GM19397 (cell line): ENCODE results near the gene BRICD5.

ENCODE experiments used
- ATAC-seq: cut with Tn5 transposase; IDR thresholded peaks from one replicate; pipeline ENCODE4 v1.9.1; 2021; ENCODE audit warnings: mild to moderate bottlenecking, moderate library complexity; ENCODE audit not compliant: unreplicated experiment

The BRICD5 gene

DNA sequence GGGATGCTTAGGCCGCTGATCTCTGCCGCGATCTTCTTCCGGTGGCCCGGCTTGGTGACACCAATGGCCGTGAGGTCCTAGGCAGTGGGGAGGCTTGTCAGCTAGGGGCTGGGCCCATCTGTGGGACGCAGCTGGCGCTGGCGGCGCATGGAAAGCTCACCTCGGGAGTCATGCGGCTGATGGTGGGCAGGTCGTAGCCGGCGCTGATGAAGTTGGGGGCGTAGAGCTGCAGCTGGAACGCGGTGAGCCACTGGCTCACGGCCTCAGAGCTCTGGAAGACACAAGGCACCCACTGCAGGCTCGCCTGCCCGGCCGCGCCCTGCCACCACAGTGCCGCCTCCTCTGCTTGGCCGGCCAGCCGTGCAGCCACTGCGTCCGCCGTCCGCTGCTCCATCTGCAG lies 27.0 kb downstream of the BRICD5 start:
- ATAC-seq, result no peak

- no peak for ATAC-seq
These were observed 28.7 kb downstream of the BRICD5 start for GRCh38 chr16:2181952-2182351.

GRCh38 chr16:2180962-2181923 lies 29.4 kb downstream of the BRICD5 start:
- ATAC-seq, result no peak

- no peak for ATAC-seq
These were observed 30.2 kb downstream of the BRICD5 start for GRCh38 chr16:2180461-2180860.

DNA sequence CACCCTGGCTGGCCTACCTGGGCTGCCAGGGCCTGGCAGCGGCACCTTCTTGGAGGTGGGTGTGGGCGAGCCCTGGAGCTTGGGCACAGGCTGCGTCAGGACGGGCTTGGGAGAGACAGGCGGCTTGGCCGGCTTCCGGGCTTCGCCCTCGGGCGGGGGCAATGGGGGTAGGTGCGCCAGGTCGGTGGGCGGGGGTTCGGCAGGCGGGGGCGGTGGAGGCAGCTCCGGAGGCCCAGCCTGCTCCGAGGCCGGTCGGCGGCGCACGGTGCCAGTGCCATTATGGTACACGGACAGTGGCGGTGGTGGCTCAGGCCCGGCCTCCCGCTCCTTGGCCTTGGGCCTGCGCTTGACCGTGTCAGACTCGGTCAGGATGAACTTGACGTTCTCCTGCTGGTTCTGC lies 31.1 kb downstream of the BRICD5 start:
- ATAC-seq, result no peak

GRCh38 chr16:2179107-2179501 lies 31.6 kb downstream of the BRICD5 start:
- ATAC-seq, result no peak

- no peak for ATAC-seq
These were observed 32.1 kb downstream of the BRICD5 start for GRCh38 chr16:2178321-2179106.

GRCh38 chr16:2177561-2177960 lies 33.1 kb downstream of the BRICD5 start:
- ATAC-seq, result no peak

GRCh38 chr16:2177101-2177500 lies 33.6 kb downstream of the BRICD5 start:
- ATAC-seq, result no peak

DNA sequence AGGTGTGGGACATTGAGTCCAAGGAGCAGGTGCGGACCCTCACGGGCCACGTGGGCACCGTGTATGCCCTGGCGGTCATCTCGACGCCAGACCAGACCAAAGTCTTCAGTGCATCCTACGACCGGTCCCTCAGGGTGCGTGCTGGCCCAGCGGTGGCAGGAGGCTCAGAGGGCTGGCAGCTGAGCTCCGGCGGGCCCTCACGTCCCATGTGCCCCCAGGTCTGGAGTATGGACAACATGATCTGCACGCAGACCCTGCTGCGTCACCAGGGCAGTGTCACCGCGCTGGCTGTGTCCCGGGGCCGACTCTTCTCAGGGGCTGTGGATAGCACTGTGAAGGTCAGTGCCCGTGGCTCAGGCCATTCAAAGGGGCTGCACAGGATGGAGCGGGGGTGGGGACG lies 34.6 kb downstream of the BRICD5 start:
- no peak for ATAC-seq

DNA sequence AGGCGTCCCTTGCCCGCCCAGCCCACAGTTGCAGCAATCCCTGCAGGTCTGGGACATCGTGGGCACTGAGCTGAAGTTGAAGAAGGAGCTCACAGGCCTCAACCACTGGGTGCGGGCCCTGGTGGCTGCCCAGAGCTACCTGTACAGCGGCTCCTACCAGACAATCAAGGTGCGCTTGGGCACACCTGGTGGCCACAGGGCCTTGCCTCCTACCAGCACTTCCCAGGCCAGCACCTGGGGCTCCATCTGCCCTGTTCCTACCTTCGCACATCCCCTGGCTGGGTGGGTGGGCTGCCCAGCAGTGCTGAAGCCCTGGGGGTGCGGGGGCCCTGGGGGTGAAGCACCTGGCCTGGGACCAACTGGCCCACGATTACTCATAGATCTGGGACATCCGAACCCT lies 35.2 kb downstream of the BRICD5 start:
- ATAC-seq, result no peak

GRCh38 chr16:2174396-2175131 lies 36.1 kb downstream of the BRICD5 start:
- no peak for ATAC-seq

DNA sequence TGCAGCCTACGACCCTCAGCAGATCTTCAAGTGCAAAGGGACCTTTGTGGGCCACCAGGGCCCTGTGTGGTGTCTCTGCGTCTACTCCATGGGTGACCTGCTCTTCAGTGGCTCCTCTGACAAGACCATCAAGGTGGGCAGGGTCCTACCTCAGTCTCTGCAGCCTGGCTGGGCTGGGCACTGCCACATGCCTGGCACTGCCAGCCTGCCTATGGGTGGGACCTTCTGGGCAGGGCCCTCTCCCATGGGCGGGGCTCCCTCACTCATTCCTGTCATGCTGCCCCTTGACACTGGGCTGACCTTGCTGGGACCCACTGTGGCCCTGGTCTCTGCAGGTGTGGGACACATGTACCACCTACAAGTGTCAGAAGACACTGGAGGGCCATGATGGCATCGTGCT lies 36.7 kb downstream of the BRICD5 start:
- ATAC-seq, result no peak

- ATAC-seq, result no peak
These were observed 37.3 kb downstream of the BRICD5 start for GRCh38 chr16:2173366-2173765.

DNA sequence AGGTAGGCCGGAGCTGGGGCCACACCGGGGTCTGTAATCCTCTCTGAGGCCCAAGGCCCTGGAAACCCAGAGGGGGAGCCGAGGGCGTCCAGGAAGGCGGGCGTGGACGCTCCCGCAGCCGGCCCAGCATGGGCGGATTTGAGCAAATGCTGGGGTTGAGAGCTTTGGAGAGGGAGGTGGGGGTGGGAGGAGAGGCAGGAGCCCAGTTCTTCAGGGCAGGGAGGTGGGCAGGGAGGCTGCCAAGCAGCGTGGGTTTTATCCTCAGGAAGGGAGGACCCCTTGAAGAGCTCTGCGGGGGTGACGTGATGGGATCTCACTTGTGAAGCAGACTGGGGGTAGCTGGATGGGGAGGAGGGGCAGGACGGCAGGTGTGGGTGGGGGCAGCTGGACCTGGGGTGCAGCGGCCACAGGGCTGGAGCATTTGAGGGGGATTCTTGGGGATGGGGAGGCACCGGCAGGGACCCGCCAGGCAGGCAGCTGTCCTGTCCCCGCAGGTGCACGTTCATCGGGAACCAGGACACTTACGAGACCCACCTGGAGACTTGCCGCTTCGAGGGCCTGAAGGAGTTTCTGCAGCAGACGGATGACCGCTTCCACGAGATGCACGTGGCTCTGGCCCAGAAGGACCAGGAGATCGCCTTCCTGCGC lies 37.9 kb downstream of the BRICD5 start:
- no peak for ATAC-seq

DNA sequence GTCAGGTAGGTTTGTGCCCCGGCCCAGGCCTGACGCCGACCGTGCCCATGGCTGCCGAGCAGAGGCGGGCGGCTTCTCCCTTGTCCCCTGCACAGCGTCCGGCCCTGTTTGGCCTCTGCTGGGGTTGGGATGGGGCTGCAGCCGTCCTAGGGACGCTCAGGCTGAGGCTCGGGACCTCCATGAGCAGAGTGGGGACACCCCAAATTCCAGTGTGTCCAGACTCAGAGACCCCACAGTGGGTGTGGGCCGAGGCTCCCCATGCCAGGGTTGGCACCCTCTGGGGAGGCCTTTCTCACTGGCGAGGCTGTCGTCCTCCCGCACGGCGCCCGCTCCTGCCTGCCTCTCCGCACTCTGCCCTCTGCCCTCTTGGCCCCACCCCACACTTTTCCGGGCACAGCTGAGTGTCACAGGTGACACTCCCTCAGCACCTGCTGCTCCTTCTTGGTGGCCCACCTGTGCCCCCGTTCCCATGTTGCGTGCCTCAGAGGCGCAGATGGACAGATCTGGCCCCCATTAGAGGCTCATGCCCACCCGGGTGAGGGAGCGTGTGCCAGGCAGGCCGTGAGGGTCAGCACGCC lies 39.0 kb downstream of the BRICD5 start:
- no peak for ATAC-seq

GRCh38 chr16:2170587-2171435 lies 39.9 kb downstream of the BRICD5 start:
- no peak for ATAC-seq

DNA sequence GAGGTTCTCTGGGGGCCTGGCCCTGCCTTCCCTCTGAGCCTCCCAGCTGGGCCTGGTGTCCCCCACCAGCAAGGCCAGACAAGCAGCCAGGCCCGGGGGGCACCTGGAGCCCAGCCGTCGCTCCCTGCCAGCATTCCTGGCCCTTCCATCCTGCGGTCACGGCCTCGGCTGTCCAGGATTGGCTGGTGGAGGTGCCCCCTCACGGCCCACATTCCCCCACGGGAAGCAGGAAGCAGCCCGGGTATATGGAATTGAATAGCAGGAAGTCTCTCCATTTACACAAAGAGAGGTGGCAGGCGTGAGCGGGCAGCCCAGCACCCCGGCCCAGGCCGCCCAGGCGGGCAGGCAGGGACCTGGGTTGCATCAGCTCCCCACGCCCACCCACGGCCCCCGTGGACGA lies 40.6 kb downstream of the BRICD5 start:
- no peak for ATAC-seq

DNA sequence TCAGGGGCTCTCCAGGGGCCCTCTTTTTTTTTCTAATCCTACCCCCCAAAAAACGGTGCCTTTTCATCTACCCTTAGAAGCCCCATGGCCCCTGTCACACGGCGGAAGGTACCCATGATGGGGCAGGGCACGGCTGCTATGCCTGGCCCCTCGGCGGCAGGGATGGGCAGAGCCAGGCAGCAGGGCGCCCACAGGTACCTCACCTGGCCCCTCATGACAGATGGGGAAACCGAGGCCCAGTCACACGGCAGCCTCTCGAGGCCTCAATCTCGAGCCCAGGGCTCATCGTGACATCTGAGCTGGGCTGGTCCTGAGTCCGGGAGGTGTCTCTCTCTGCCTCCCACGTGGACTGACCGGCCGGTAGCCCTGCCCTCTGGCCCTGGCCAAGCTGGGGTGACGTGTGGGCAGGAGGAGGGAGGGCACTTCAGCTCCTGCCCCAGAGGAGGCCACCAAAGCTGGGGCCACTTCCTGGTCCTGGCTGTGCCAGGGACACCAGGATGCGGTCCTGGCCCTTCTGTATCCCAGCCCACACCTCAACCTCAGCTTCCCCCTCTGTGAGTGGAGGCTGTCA lies 43.5 kb downstream of the BRICD5 start:
- no peak for ATAC-seq
